SH-SY5Y (cell line): ENCODE results near the gene SYNC.

Experiments
- GATA2 ChIP-seq: IDR thresholded peaks from 2 replicates; pipeline ENCODE4 v1.6.1; 2011; ENCODE audit warnings: mild to moderate bottlenecking, low read depth, low read length
- GATA3 ChIP-seq: IDR thresholded peaks from 2 replicates; pipeline ENCODE4 v1.6.1; 2011; ENCODE audit warnings: low read depth, mild to moderate bottlenecking, low read length, moderate library complexity

Gene SYNC

DNA sequence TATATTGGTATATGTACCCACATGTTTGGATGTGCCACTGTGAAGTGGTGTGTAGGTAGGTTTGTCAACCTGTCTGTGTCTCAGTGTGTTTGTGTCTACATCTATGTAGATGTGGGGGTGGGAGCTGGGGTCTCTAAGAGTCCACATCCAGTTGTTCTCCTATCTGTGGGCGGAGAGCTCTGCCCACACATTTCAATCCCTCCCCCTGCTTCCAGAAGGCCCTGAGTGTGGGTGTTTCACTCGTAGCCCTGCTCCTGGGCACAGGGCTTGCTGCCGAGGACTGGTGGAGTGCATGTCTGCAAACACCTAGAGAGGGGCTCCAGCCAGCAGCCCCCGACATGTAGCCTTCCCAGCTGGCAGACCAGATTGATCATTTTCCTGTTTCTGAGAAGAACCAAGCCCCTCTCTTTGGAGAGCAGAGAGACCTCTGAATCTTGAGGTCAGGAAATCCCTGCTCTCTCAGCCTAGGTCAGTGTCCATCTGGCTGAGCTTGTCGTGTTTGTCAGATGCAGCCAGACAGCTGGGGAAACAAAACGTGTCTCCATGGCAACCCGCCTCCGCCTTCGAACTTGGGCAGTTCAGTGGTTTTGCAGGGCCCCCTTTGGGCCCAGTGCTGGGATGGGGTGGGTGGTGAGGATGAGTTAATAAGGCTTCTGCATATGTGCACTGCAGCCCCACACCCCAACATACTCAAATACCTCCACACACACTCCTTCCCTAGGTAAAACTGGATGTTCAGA is 31.2 kb upstream of the SYNC start:
- TF ChIP-seq GATA3: no peak
- TF ChIP-seq GATA2: no peak

GRCh38 chr1:32729254-32730046 is 26.9 kb upstream of the SYNC start:
- TF ChIP-seq GATA2: no peak
- TF ChIP-seq GATA3: no peak

DNA sequence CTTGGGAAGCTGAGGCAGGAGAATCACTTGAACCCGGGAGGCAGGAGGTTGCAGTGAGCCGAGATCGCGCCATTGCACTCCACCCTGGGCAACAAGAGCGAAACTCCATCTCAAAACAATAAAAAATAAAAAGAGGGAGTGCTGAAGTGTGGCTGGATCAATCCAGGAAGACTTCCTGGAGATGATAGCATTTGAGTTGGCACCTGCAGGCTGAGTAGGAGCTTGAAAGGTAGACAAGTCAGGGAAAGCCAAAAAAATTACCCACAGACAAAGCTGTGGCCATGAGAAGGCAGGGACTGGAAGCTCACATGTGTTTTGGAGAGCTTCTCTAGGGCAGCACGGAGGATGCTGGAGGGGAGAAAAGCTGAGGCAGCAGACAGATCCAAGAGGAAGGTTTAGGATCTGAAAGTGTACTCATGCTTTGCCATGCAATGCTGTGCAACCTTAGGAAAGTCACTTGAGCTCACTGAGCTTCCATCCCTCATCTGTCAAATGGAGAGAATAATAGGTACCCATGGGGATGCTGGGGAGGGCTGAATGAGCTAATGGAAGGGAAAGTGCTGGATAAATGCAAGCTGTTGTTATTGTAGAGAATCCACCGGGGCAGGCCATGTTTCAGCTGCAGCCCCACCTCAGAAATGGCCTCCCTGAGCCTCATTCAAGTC is 26.0 kb upstream of the SYNC start:
- TF ChIP-seq GATA3 (no peak), GATA2 (no peak)

GRCh38 chr1:32727876-32728275 is 25.3 kb upstream of the SYNC start:
- no peak for TF ChIP-seq GATA3
- TF ChIP-seq GATA2: no peak

DNA sequence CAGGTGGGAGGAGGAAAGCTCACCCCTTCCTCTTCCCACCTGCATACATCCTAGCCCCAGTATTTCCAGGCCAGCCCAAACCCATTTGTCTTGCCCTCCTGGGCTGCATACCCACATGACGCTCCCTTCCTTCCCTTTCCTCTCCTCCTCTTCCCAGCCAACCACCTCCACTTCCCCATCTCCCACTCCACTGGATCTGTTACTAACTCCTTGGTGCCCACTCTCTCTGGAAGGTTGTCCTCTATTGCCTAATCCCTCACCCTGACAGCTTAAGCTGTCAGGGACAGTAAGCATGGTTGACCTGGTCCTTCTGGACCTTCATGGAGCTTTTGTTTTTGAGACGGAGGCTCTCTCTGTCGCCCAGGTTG is 23.0 kb upstream of the SYNC start:
- TF ChIP-seq GATA3 (no peak), GATA2 (no peak)

- TF ChIP-seq GATA3 (no peak), GATA2 (no peak)
Measured at GRCh38 chr1:32724678-32725614, 22.4 kb upstream of the SYNC start.

DNA sequence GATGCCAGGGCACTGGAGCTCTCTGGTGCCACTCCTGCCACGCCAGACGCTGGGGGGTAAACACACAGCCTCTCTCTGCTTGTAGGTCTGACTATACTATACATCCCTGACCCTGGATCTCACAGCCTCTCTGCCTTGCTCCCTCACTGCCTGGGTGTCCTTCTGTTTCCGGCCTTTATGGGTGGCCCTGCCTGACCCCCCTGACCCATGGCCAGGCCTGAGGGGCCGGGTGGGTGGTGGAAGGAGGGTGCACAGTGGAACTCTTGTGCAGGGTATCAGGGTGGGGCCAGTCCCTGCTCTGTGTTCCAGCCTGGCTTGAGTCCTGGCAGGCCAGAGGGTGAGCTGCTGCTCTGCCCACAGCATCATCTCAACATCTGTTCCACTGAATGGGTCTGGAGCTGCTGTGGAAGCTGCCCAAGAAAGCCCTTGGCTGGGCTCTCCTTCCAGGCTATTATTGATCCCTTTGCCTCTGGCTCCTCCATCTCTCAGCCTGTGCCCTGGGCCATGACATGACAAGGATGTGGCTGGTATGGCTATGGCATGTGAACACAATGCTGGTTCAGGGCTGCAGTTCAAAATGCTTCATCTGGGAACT is 17.2 kb upstream of the SYNC start:
- TF ChIP-seq GATA3: no peak
- TF ChIP-seq GATA2: no peak

GRCh38 chr1:32718527-32718926 is 16.0 kb upstream of the SYNC start:
- no peak for TF ChIP-seq GATA2
- TF ChIP-seq GATA3: no peak

DNA sequence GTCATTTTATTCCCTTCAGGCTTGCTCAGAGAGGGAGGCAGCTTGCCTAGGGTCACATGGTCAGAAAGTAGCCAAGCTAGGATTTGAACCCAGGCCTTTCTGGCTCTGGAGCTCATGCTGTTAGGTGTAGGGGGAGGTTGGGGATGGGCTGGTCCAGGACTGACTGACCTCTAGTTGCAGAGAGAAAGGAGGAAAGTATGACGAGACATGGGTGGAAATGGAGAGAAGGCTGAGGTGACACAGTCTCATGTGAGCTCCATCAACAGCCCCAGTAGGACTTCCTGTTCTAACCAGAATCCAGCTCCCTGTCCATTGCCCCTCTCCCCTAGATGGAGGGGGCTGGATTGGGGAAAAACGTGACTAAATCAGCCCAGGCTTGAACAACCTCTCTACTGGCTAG is 15.5 kb upstream of the SYNC start:
- TF ChIP-seq GATA2 (no peak), GATA3 (no peak)

DNA sequence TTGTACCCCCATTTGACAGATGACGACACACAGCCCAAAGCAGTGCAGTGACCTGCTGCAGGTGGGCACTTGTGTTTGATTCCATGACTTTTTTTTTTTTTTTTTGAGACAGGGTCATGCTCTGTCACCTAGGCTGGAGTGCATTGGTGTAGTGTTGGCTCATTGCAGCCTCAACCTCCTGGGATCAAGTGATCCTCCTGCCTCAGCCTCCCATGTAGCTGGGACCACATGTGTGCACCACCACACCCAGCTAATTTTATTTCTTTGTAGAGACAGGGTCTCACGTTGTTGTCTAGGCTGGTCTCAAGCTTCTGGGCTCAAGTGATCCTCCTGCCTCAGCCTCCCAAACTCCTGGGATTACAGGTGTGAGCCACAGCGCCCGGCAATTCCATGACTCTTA is 14.9 kb upstream of the SYNC start:
- TF ChIP-seq GATA3: no peak
- no peak for TF ChIP-seq GATA2

- TF ChIP-seq GATA2: no peak
- TF ChIP-seq GATA3: no peak
Measured at GRCh38 chr1:32716312-32717148, 14.0 kb upstream of the SYNC start.

GRCh38 chr1:32715901-32716311 is 13.3 kb upstream of the SYNC start:
- TF ChIP-seq GATA3 (no peak), GATA2 (no peak)
